HG03135 (cell line): Measurements from ENCODE around the gene IL1R2.

Experiments used
- ATAC-seq: cut with Tn5 transposase; IDR thresholded peaks from one replicate; pipeline ENCODE4 v1.9.1; 2021; ENCODE audit warnings: mild to moderate bottlenecking, moderate library complexity; ENCODE audit not compliant: unreplicated experiment

The IL1R2 gene

GRCh38 chr2:102034683-102035548 is 43.2 kb downstream of the IL1R2 start:
- ATAC-seq, result no peak

GRCh38 chr2:102037681-102038080 is 45.9 kb downstream of the IL1R2 start:
- ATAC-seq, result no peak

GRCh38 chr2:102040229-102040628 is 48.5 kb downstream of the IL1R2 start:
- no peak for ATAC-seq

GRCh38 chr2:102041351-102041750 is 49.6 kb downstream of the IL1R2 start:
- ATAC-seq, result no peak

- ATAC-seq, result no peak
Observed at GRCh38 chr2:102042196-102043081, 50.7 kb downstream of the IL1R2 start.

- no peak for ATAC-seq
Observed at GRCh38 chr2:102043560-102043959, 51.8 kb downstream of the IL1R2 start.

- ATAC-seq, result no peak
Observed at GRCh38 chr2:102044235-102044896, 52.6 kb downstream of the IL1R2 start.

GRCh38 chr2:102044967-102045489 is 53.3 kb downstream of the IL1R2 start:
- no peak for ATAC-seq

- no peak for ATAC-seq
Observed at GRCh38 chr2:102045697-102046096, 53.9 kb downstream of the IL1R2 start.

- no peak for ATAC-seq
Observed at GRCh38 chr2:102046135-102046986, 54.6 kb downstream of the IL1R2 start.

GRCh38 chr2:102048465-102048864 is 56.7 kb downstream of the IL1R2 start:
- no peak for ATAC-seq

- ATAC-seq, result no peak
Observed at GRCh38 chr2:102049756-102050443, 58.1 kb downstream of the IL1R2 start.

GRCh38 chr2:102050854-102051391 is 59.2 kb downstream of the IL1R2 start:
- ATAC-seq, result no peak

- ATAC-seq, result no peak
Observed at GRCh38 chr2:102051692-102052277, 60.0 kb downstream of the IL1R2 start.

GRCh38 chr2:102052365-102052764 is 60.6 kb downstream of the IL1R2 start:
- no peak for ATAC-seq

GRCh38 chr2:102053096-102053495 is 61.3 kb downstream of the IL1R2 start:
- no peak for ATAC-seq

- ATAC-seq, result no peak
Observed at GRCh38 chr2:102055346-102055990, 63.7 kb downstream of the IL1R2 start.

- ATAC-seq, result no peak
Observed at GRCh38 chr2:102056079-102056581, 64.4 kb downstream of the IL1R2 start.
